Upper lobe of left lung (tissue), 6 donors: ENCODE measurements around the gene MTMR11. TPM values are rescaled to one million over a fixed set of nuclear protein-coding genes. Genes with fewer than 3 reads are reported as not detected.

Experiments used
- ATAC-seq, 2 donors: fragments of 200-7000 bp; cut with Tn5 transposase; one replicate each; pipeline ENCODE4 v1.9.1; 2022; ENCODE audit warnings: mild to moderate bottlenecking in 2 of 2, moderate library complexity in 2 of 2; ENCODE audit not compliant: low FRiP score in 2 of 2
- DNase-seq, 2 donors: peaks; one replicate each; pipeline ENCODE4 v3.0.0-alpha.2; 2019 to 2020
- H3K27ac ChIP-seq, 4 donors: fragments of 200-600 bp; sonication (generic); one replicate each; pipeline ENCODE4 v1.5.1; 2016 to 2019
- H3K27me3 ChIP-seq, 4 donors: fragments of 200-600 bp; sonication (generic); one replicate each; pipeline ENCODE4 v1.5.1; 2017 to 2019
- H3K36me3 ChIP-seq, 4 donors: fragments of 200-600 bp; sonication (generic); one replicate each; pipeline ENCODE4 v1.5.1; 2016 to 2019
- H3K4me1 ChIP-seq, 4 donors: fragments of 200-600 bp; sonication (generic); one replicate each; pipeline ENCODE4 v1.5.1; 2018 to 2019
- H3K4me3 ChIP-seq, 4 donors: fragments of 200-600 bp; sonication (generic); one replicate each; pipeline ENCODE4 v1.5.1; 2017 to 2019; ENCODE audit warnings: mild to moderate bottlenecking in 2 of 4, moderate library complexity in 1 of 4
- H3K9me3 ChIP-seq, 4 donors: fragments of 200-600 bp; sonication (generic); one replicate each; pipeline ENCODE4 v1.5.1; 2018 to 2019
- CTCF ChIP-seq, 6 experiments: fragments of 450-650 bp in 4 of 6; fragments of 200-600 bp in 2 of 6; sonication (generic) in 2 of 6; IDR thresholded peaks; one replicate each; pipeline ENCODE4 v1.5.1; 2016 to 2019; ENCODE audit warnings: antibody characterized with exemption in 6 of 6
- EP300 ChIP-seq, 4 donors: sonication (generic); formaldehyde crosslinking; IDR thresholded peaks; one replicate each; pipeline ENCODE4 v1.5.1; 2017; ENCODE audit warnings: antibody characterized with exemption in 4 of 4, control low read depth in 2 of 4
- POLR2A ChIP-seq, 4 donors: fragments of 450-650 bp; IDR thresholded peaks; one replicate each; pipeline ENCODE4 v1.5.1; 2016 to 2017; ENCODE audit warnings: antibody characterized with exemption in 4 of 4, mild to moderate bottlenecking in 2 of 4
- POLR2AphosphoS5 ChIP-seq, 2 donors: sonication (generic); formaldehyde crosslinking; IDR thresholded peaks; one replicate each; pipeline ENCODE4 v1.5.1; 2017; ENCODE audit warnings: antibody characterized with exemption in 2 of 2
- WGBS, 2 donors: methylation state at CpG; one replicate each; pipeline ENCODE4 v1.1.5; 2017 to 2018; 5-methylcytosine and 5-hydroxymethylcytosine counted together
- total RNA-seq, 6 donors: library from RNA; depleted of rRNA in 4 of 6; stranded (reverse); fragments of >200 nt in 4 of 6; gene quantifications; one replicate each; pipeline versions ENCODE4 v1.1.0 to v1.2.1, GENCODE V29; 2016 to 2021
- donor health status: DM: no; HTN: no; CAD: no; lungs with moderate emphysema.
- donor health status: DM: no; HTN: yes; CAD: no; lungs with severe emphysema.

The MTMR11 gene
- total RNA-seq, 6 donors from 2014 or later: 5.9 to 19.9 (median 13.6) TPM

GRCh38 chr1:149927563-149928400 lies 8.9 kb downstream of the MTMR11 start, which contains the start of gene SF3B4:
SF3B4 (minus strand) TSS chr1:149927803; CDS start chr1:149927759, 44 bp downstream.
- H3K4me1 ChIP-seq: peaks cover 21 to 35% (median 29%) of the 10 kb centered on the region in 4 donors
- 1 to 2% methylated on average over 23 to 45 of the region's 47 CpGs for WGBS, 2 donors

GRCh38 chr1:149927056-149927562 lies 9.6 kb downstream of the MTMR11 start:
- no peaks in the 10 kb centered on the region for H3K27me3 ChIP-seq

More at GRCh38 chr1:149927563-149928400, 8.9 kb downstream of the MTMR11 start, which contains the start of gene SF3B4:
- ATAC-seq (peak; percentile 98 to 99), DNase-seq (peak; percentile 96 to 98)
- H3K36me3 ChIP-seq: peaks cover 33 to 59% (median 37%) of the 10 kb centered on the region in 4 donors
- H3K9me3 ChIP-seq: no peaks in the 10 kb centered on the region
- no peaks in the 10 kb centered on the region for H3K27me3 ChIP-seq
- peak within 1 kb of the TSS; percentile 80 to 98 (median 86) for H3K4me3 ChIP-seq
- TF ChIP-seq CTCF (IDR thresholded peaks at IDR 0.05): peak in 1 of 6 experiments; percentile 17
- peak in 1 of 4 donors; percentile 75 for TF ChIP-seq EP300 (IDR thresholded peaks at IDR 0.05)
- peak; percentile 51 to 98 (median 92) for TF ChIP-seq POLR2A (IDR thresholded peaks at IDR 0.05)
- peak; percentile 98 to 99 for TF ChIP-seq POLR2AphosphoS5 (IDR thresholded peaks at IDR 0.05)
- peak within 1 kb of the TSS; percentile 89 to 98 (median 96) for H3K27ac ChIP-seq

GRCh38 chr1:149926296-149926695 lies 10.4 kb downstream of the MTMR11 start:
- peaks cover 38 to 61% (median 44%) of the 10 kb centered on the region in 4 donors for H3K36me3 ChIP-seq
- TF ChIP-seq CTCF (IDR thresholded peaks at IDR 0.05): no peak
- TF ChIP-seq EP300 (IDR thresholded peaks at IDR 0.05): no peak
- no peak for TF ChIP-seq POLR2AphosphoS5 (IDR thresholded peaks at IDR 0.05)
- TF ChIP-seq POLR2A (IDR thresholded peaks at IDR 0.05): no peak
- 93 to 95% methylated on average over 9 of the region's 9 CpGs for WGBS, 2 donors
- H3K9me3 ChIP-seq: no peaks in the 10 kb centered on the region
- DNase-seq: no peak
- H3K4me1 ChIP-seq: peaks cover 21 to 35% (median 29%) of the 10 kb centered on the region in 4 donors
- peak overlapping the region in 1 of 4 donors; percentile 98 for H3K4me3 ChIP-seq
- no peaks in the 10 kb centered on the region for H3K27me3 ChIP-seq
- no peak overlapping the region for H3K27ac ChIP-seq
- no peak for ATAC-seq

More at GRCh38 chr1:149927056-149927562, 9.6 kb downstream of the MTMR11 start:
- ATAC-seq (no peak), DNase-seq (no peak)
- peak overlapping the region; percentile 89 to 98 (median 96) for H3K27ac ChIP-seq
- no peaks in the 10 kb centered on the region for H3K9me3 ChIP-seq
- WGBS, 2 donors: 4 to 5% methylated on average over 10 of the region's 10 CpGs
- peak overlapping the region; percentile 80 to 98 (median 86) for H3K4me3 ChIP-seq
- no peak for TF ChIP-seq EP300 (IDR thresholded peaks at IDR 0.05)
- TF ChIP-seq CTCF (IDR thresholded peaks at IDR 0.05): no peak
- no peak for TF ChIP-seq POLR2AphosphoS5 (IDR thresholded peaks at IDR 0.05)
- no peak for TF ChIP-seq POLR2A (IDR thresholded peaks at IDR 0.05)
- H3K4me1 ChIP-seq: peaks cover 21 to 35% (median 29%) of the 10 kb centered on the region in 4 donors
- H3K36me3 ChIP-seq: peaks cover 38 to 62% (median 42%) of the 10 kb centered on the region in 4 donors

- Histone ChIP-seq H3K27me3 (no peaks in the 10 kb centered on the region), H3K9me3 (no peaks in the 10 kb centered on the region), H3K4me3 (peak overlapping the region in 1 of 4 donors; percentile 98), H3K36me3 (peaks cover 38 to 61% (median 44%) of the 10 kb centered on the region in 4 donors), H3K27ac (no peak overlapping the region), H3K4me1 (peaks cover 21 to 35% (median 29%) of the 10 kb centered on the region in 4 donors)
- 60 to 90% methylated on average over 2 of the region's 2 CpGs for WGBS, 2 donors
- DNase-seq (no peak), ATAC-seq (no peak)
- TF ChIP-seq POLR2A (IDR thresholded peaks at IDR 0.05): no peak
- no peak for TF ChIP-seq POLR2AphosphoS5 (IDR thresholded peaks at IDR 0.05)
- TF ChIP-seq EP300 (IDR thresholded peaks at IDR 0.05): no peak
- no peak for TF ChIP-seq CTCF (IDR thresholded peaks at IDR 0.05)
Observed at GRCh38 chr1:149925751-149926150, 10.9 kb downstream of the MTMR11 start.
